ENCODE measurements around the gene CPNE1.

The CPNE1 gene

DNA sequence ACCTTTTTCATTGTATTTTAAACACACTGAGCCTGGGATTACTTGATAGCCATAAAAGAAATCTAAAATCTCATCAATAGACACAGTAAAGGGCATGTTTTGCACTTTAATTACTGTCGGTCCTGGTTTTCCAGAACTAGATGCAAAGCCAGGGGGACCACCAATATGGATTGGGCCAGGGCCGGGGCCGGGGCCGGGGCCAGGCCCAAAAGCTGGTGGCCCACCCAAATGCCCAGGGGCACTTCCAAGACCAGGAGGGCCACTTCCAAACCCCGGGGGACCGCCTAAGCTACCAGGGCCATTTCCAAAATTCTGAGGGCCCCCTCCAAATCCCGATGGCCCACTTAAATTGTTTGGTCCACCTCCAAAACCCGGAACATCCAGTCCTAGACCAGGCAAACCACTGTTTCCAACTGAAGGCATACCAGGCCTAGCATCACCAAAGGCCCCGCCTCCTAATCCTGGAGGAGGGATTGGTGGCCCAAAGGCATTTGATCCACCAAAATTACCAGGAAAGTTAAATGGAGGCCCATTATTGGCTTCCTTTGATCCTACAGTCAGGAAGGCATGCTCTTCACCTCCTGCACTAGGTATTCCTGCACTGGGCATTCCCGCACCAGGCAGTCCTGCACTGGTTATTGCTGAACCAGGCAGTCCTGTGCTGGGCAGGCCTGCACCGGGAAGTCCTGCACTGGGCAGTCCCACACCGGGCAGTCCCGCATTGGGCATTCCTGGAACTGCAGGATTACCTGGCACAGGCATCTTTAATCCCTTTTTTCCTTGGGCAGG, 11.9 kb downstream of the CPNE1 start:
- no peak for DNase-seq

GRCh38 chr20:35651958-35652357, 12.7 kb downstream of the CPNE1 start:
- no peak for DNase-seq

DNA sequence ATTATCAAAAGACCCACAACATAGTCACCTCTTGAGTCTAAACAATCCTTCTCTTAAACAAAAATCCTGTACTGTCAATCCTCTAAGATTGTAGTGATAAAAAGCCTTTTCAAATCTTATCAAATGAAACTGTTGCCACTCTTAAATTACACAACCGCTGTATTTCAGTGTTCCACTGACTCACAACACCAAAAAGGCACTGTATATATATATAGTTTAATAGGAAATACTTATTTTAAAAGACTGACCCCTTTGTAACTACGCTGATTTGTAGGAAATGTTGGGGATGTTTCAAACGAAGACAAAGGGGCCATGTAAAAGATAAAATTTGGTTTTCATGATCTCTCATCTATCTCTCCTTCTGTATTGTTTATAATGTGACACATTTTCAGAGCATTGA, 14.1 kb downstream of the CPNE1 start:
- no peak for DNase-seq

DNA sequence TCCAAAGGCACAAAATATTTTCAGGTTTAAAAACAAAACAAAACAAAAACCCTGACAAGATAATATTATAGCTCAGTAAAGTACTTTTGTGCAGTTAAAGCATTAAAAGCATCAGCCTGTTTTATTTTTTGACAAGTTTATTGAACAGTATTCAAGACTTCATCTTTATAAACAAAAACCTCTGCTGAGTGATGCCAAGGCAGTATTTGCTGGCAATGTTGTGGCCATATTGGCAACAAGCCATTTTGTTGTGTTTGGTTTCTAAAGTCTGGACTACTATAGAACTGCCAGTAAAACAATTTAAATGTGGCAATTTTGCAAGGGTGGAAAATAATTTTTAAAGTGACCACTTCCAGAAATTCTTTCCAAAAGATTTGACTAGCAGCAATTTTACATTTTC, 15.9 kb downstream of the CPNE1 start:
- no peak for DNase-seq

DNA sequence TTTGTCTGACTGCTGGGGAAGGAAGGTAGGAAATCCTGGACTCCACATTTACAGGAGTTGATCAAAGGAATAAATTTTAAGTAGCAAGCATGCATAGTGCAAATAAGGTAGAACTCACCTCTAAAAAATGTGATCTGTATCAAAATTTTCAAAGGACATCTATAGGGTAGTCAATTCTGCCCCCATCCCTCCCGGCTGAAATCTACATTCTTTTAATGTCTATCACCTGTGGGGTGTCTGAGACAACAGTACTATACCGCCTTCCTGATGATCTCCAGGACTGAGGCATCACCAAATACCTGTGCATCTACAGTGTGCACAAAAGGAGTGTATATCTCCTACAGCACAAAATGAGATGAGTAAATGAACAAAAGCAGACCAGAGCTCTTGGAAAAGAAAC, 19.9 kb downstream of the CPNE1 start:
- no peak for DNase-seq

GRCh38 chr20:35643045-35643444, 21.7 kb downstream of the CPNE1 start:
- DNase-seq, result no peak

GRCh38 chr20:35641743-35642142, 23.0 kb downstream of the CPNE1 start:
- DNase-seq, result no peak

- DNase-seq, result no peak
These were observed 24.0 kb downstream of the CPNE1 start for GRCh38 chr20:35640724-35641123.

DNA sequence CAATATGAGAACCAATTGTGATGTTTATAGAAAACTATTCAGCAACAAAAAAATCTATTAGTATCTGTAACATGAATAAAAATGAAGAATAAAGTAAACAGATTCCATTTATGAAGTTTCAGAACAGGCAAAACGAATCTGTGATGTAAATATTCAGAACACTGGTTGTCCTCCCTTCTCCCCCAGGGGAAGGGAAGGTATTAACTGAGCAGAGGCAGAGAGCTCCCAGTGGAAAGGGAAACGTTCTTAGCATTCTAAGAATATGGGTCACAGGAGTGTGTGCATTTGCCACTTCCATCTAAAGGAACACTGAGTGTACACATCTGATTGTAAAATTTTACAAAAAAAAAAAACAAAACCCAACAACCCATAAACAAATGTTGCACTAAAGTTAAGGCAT, 25.9 kb downstream of the CPNE1 start:
- DNase-seq, result no peak

DNA sequence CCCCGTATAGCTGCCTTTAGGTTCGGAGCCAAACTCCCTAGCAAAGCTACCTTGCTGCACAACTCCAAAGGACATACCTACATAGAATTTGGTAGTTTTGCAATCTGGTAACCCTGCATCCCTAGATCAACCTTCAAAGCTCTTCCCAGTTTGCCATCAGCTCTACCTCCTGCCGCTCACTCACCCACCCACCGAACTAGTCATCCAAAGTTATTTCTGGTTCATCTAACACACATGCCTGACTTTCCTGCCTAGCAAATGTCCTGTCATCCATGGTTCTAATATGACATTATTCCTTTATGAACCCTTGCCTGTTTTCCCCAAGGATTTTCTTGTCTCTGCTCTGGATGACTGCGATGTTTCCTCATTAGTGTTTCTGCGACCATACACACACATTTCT, 27.4 kb downstream of the CPNE1 start:
- no peak for DNase-seq

DNA sequence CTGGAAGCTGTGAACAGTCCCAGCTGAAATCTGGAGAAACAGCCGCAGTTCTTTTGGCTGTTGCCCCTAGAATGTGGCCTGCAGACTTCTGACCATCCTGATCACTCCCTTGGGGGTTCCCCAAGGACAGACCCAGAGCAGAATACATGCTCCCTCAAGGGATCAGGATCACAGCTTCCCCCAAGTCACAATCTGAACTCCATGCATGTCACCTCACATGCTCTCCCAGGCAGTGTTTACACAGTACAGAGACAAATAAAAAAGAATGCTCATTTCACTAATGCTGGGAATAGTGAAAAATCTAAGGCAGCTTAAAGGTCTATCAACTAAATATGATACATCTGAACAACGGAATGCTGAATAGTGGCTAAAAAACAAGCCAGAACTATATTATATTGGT, 28.6 kb downstream of the CPNE1 start:
- DNase-seq, result no peak

- DNase-seq, result no peak
These were observed 29.0 kb downstream of the CPNE1 start for GRCh38 chr20:35635652-35636051.

DNA sequence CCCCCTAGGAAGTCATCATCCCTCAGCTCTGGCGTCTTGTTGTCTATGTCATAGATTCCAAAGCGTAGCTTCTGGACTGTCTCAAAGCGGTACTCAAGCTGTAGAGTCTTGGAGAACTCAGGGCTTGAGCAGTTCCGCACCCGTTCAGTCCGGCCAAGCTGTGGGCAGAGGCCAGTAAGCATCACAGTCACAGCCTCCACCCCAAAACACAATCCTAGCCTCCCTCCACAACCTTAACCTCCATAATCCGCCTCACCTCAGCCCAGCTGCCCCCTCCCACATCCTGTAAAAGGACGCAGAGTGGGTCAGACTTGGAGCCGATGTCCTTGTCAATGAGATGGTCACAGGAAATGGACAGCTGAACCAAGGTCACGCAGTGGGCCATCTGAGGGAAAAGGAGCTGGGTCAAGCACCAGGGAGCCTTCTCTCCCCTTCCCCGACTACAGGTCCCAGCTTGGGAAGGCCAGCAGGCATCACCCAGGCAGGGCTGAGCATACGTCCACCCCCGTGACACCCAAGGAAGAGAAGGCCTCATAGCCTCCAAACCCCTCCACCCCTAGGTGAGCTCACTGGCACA, 32.1 kb downstream of the CPNE1 start:
- no peak for DNase-seq

- DNase-seq, result no peak
These were observed 34.1 kb downstream of the CPNE1 start for GRCh38 chr20:35630636-35631035.

DNA sequence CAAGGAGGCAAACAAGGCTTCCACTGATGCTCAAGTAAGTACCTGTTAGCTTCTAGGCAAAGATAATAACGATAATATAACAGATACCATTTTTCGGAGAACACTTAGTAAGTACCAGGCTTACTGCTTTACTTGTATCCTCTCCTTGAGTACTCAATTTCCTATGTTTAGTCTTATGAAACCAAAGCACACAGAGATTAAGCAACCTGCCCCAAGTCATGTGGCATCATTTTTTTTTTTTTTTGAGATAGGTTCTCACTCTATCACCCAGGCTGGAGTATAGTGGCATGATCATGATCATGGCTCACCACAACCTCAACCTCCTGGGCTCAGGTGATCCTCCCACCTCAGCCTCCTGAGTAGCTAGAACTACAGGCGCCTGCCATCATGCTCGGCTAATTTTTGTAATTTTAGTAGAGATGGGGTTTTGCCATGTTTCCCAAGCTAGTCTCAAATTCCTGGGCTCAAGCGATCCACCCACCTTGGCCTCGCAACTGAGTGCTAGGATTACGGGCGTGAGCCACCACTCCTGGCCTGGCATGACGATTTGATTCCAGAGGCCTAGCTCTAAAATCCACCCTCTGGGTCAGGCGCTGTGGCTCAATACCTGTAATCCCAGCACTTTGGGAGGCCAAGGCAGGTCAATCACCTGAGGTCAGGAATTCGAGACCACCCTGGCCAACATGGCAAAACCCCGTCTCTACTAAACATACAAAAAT, 35.1 kb downstream of the CPNE1 start:
- DNase-seq, result no peak

GRCh38 chr20:35627121-35627520, 37.6 kb downstream of the CPNE1 start:
- DNase-seq, result no peak

DNA sequence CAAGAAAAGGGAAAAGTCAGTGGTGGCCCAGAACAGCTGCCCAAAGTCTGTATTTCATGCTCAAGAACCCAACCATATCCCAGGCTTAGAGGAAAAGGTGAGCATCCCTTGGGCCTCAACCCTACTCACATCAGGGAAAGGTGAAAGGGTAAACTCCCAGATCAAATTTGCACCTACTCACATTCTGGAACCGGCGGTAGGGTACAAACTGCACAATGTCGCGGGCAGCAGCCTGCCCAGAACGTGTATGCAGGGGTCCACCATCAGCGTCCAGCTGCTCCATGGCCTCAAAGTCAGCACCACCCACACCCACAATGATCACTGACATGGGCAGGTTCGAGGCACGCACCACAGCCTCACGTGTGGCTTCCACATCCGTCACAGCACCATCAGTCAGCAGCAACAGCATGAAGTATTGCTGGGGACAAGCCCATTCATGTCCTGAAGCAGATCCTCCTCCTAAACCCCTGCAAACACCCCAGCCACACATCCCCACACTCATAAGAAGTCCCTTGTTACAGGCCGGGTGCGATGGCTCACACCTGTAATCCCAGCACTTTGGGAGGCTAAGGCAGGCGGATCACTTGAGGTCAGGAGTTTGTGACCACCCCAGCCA, 38.2 kb downstream of the CPNE1 start:
- no peak for DNase-seq

DNA sequence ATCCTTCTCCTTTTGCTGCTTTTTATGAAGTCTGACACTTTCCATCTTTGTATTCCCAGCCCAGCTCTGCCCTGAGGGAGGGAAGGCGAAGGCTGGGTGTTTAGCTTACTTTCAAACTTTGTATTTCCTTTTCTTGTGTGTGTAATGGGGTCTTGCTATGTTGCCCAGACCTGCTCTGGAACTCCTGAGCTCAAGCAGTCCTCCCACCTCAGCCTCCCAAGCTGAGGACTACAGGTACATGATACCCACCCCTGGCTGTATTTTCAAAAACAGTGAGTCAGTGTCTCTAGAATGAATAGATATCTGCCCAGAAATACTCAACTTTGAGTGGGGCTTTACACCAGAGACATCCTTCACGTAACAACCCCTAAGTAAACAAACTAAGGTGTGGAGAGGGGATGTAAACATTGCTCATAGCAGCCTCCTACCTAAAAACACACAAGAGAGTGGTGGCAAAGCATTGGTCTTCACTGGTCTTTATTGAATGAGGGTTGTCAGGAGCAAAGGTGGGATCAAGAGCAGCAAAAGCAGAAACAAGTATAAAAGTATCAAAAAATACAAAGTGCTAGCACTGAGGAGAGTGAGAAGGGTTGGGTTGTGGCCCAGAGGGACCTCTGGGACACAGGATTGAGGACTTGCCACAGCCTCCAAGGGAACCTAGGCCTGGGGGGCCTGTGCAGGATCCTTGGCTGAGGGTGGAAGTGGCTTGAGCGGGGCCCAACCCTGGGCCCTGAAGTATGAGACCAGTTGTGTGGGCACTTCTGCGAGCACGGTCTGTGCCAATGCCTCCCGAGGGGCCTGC, 38.9 kb downstream of the CPNE1 start:
- no peak for DNase-seq

DNA sequence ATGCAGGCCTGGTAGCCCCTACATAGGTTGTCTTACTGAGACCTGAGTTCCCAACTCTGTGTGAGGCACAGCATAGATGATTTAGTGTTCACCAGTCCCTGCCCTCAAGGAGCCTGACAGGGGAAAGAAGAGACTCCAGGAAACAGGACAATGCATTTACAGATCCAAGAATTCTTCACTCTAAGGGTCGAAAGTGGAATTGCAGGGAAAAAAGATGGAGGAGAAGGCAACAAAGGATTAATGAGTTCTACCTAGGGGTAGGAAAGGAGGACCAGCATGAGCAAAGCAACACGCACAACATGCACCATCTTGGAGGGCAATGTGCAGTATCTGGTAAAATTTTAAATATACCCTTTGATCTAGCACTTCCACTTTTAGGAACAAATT, 43.1 kb downstream of the CPNE1 start:
- DNase-seq, result no peak

- DNase-seq, result no peak
These were observed 43.7 kb downstream of the CPNE1 start for GRCh38 chr20:35620818-35621559.

DNA sequence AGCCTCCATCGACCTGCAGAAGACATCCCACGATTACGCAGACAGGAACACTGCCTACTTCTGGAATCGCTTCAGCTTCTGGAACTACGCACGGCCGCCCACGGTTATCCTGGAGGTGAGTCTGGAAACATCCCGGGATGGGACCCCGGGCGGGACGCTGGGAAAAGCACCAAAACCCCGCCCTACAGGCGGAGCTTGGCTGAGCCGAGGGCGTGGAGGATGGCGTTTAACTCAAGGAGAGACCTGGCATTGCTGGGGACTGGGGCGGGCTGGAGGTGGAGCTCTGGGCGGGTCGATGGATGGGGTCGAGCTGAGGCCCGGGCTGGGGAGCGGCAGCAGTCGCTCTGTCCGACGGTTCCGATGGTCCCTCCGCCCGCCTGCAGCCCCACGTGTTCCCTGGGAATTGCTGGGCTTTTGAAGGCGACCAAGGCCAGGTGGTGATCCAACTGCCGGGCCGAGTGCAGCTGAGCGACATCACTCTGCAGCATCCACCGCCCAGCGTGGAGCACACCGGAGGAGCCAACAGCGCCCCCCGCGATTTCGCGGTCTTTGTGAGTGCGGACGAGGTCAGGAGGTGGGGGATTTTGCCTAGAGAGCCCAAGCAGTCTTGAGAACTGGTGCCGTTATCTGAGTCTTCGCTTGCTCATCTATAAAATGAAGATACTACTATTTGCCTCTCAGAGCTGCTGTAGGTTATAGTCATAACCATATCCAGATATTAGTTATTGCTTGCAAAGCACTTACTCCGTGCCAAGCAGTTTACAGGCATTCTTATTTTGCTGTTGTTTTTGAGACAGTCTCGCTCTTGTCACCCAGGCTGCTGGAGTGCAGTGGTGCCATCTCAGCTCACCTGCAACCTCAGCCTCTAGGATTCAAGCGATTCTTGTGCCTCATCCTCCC, 45.3 kb downstream of the CPNE1 start:
- peak; percentile 27 for DNase-seq
